GM23338 (cell line): Measurements from ENCODE around the gene TBL1XR1.

Source experiments
- CREB1 ChIP-seq: fragments of 250-450 bp; sonication (Bioruptor Pico); IDR thresholded peaks from 2 replicates; pipeline ENCODE4 v1.5.0; 2020; ENCODE audit warnings: low read depth, mild to moderate bottlenecking, moderate library complexity
- CTCF ChIP-seq, 2 experiments: fragments of 200-600 bp in 1 of 2; sonication (generic) in 1 of 2; conservative IDR thresholded peaks; 2 replicates each; pipeline versions ENCODE4 v1.5.1 to v1.6.1; 2016 to 2017; ENCODE audit warnings: antibody characterized with exemption in 2 of 2, low read depth in 2 of 2, mild to moderate bottlenecking in 2 of 2, moderate library complexity in 1 of 2
- ETS1 ChIP-seq: IDR thresholded peaks from 2 replicates; pipeline ENCODE4 v1.6.1; 2016; ENCODE audit warnings: antibody characterized with exemption
- EZH2 ChIP-seq: fragments of 200-600 bp; sonication (generic); IDR thresholded peaks from one replicate; pipeline ENCODE4 v1.8.0; 2017; ENCODE audit warnings: antibody characterized with exemption, mild to moderate bottlenecking, low read depth; ENCODE audit not compliant: unreplicated experiment
- EZH2phosphoT487 ChIP-seq: fragments of 200-600 bp; sonication (generic); IDR thresholded peaks from one replicate; pipeline ENCODE4 v1.8.1; 2018; ENCODE audit warnings: antibody characterized with exemption; ENCODE audit not compliant: unreplicated experiment
- JUNB ChIP-seq: IDR thresholded peaks from one replicate; pipeline ENCODE4 v1.6.1; 2016; ENCODE audit warnings: antibody characterized with exemption; ENCODE audit not compliant: unreplicated experiment
- POLR2AphosphoS5 ChIP-seq: IDR thresholded peaks from 2 replicates; pipeline ENCODE4 v1.6.1; 2016; ENCODE audit warnings: antibody characterized with exemption, low read depth
- REST ChIP-seq: IDR thresholded peaks from one replicate; pipeline ENCODE4 v1.6.1; 2018; ENCODE audit warnings: antibody characterized with exemption; ENCODE audit not compliant: unreplicated experiment
- STAT1 ChIP-seq: IDR thresholded peaks from one replicate; pipeline ENCODE4 v1.6.1; 2016; ENCODE audit warnings: antibody characterized with exemption; ENCODE audit not compliant: unreplicated experiment
- ZNF331 ChIP-seq: fragments of 250-450 bp; sonication (Bioruptor Pico); IDR thresholded peaks from 2 replicates; pipeline ENCODE4 v1.5.0; 2020; ENCODE audit warnings: low read depth, mild to moderate bottlenecking, moderate library complexity

GRCh38 chr3:177208223-177208622 lies 10.9 kb upstream of the TBL1XR1 start:
- TF ChIP-seq CTCF (conservative IDR thresholded peaks at IDR 0.05; ENCODE audit: low read depth in 2 of 2) (no peak), ETS1 (no peak), REST (no peak), EZH2phosphoT487 (no peak), EZH2 (no peak), POLR2AphosphoS5 (no peak), CREB1 (no peak), JUNB (no peak), ZNF331 (CRISPR knock-in tag) (no peak), STAT1 (no peak)
